GM06990 (cell line): ENCODE results near the gene MRM2.

Source experiments
- DNase-seq: peaks from one replicate; pipeline ENCODE4 v3.0.0-alpha.2; 2011; ENCODE audit not compliant: insufficient read length; ENCODE audit errors: extremely low read depth
- H3K27me3 ChIP-seq: replicated peaks from 2 replicates; pipeline ENCODE4 v1.6.0; 2011; ENCODE audit warnings: low read length; ENCODE audit not compliant: control insufficient read depth, insufficient read depth
- H3K36me3 ChIP-seq: 2 replicates; pipeline ENCODE4 v1.5.1; 2011; ENCODE audit warnings: low read length; ENCODE audit not compliant: control insufficient read depth, insufficient read depth
- H3K4me3 ChIP-seq: replicated peaks from 2 replicates; pipeline ENCODE4 v1.5.1; 2011; ENCODE audit warnings: low read depth, mild to moderate bottlenecking, control low read depth, low read length
- CTCF ChIP-seq: IDR thresholded peaks from 2 replicates; pipeline ENCODE4 v1.5.1; 2011; ENCODE audit warnings: low read length, control low read depth, mild to moderate bottlenecking, inconsistent platforms; ENCODE audit not compliant: insufficient read depth, poor library complexity, severe bottlenecking

MRM2 gene

GRCh38 chr7:2192831-2193534 lies 49.0 kb downstream of the MRM2 start:
- no peak for DNase-seq
- TF ChIP-seq CTCF, result no peak
- no peak overlapping the region for H3K4me3 ChIP-seq
- peaks cover 16% of the 10 kb centered on the region for H3K36me3 ChIP-seq
- H3K27me3 ChIP-seq, result no peaks in the 10 kb centered on the region

GRCh38 chr7:2191016-2191415 lies 51.0 kb downstream of the MRM2 start:
- Histone ChIP-seq H3K36me3 (peaks cover 8% of the 10 kb centered on the region), H3K4me3 (no peak overlapping the region), H3K27me3 (no peaks in the 10 kb centered on the region)
- DNase-seq, result no peak
- no peak for TF ChIP-seq CTCF

GRCh38 chr7:2190531-2190930 lies 51.5 kb downstream of the MRM2 start:
- DNase-seq, result no peak
- H3K4me3 ChIP-seq, result no peak overlapping the region
- H3K36me3 ChIP-seq, result peaks cover 5% of the 10 kb centered on the region
- no peaks in the 10 kb centered on the region for H3K27me3 ChIP-seq
- no peak for TF ChIP-seq CTCF

- no peaks in the 10 kb centered on the region for H3K27me3 ChIP-seq
- no peak for DNase-seq
- H3K36me3 ChIP-seq, result no peaks in the 10 kb centered on the region; the same call in 1 of the 2 replicates
- no peak overlapping the region for H3K4me3 ChIP-seq
- TF ChIP-seq CTCF, result no peak
Observed at GRCh38 chr7:2186166-2186565, 55.8 kb downstream of the MRM2 start.

GRCh38 chr7:2185715-2186114 lies 56.3 kb downstream of the MRM2 start:
- H3K36me3 ChIP-seq, result no peaks in the 10 kb centered on the region; the same call in 1 of the 2 replicates
- no peak for TF ChIP-seq CTCF
- H3K4me3 ChIP-seq, result no peak overlapping the region
- no peak for DNase-seq
- H3K27me3 ChIP-seq, result no peaks in the 10 kb centered on the region
